NB4 (cell line): Measurements from ENCODE around the gene SLC9A8.

ENCODE experiments used
- POLR2A ChIP-seq: IDR thresholded peaks from 2 replicates; pipeline ENCODE4 v1.6.1; 2011; ENCODE audit warnings: mild to moderate bottlenecking; ENCODE audit not compliant: insufficient read length; ENCODE audit errors: extremely low read depth
- TF ChIP-seq, protein P1 (sequence below): IDR thresholded peaks from 2 replicates; pipeline ENCODE4 v1.6.1; 2011; ENCODE audit warnings: low read depth, low read length
- TF ChIP-seq, protein P2 (sequence below): IDR thresholded peaks from one replicate; pipeline ENCODE4 v1.5.1; 2012; ENCODE audit warnings: low read depth, low read length

DNA sequence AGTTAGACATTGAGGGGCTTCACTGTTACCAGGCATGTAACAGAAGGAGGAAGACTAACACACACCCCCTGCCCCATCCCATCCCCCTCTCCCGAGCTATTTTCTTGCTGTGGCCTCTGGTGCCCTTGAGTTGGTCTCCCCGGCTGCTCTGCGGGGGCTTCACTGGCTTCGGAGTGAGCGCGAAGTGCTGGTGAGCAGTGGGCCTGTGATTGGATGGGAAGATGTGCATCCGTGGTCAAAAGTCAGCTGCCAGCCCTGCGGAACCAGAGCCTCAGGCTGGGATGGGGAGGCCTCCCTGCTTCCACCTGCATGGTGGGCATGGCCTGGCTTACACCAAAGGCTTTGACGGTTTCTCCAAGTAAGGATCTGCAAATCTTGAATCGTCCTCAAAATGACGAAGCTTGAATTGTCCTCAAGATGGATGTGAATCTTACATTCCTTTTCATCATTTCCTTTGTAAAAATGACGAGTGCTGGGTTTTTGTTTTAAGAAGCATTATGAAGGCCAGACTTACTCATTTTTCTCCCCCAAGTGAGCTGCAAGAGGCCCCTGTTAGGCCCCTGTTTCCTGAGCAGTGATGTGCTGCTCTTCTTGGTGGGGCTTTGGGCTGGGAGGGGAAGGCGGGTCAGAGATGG is 79.0 kb downstream of the SLC9A8 start:
- TF ChIP-seq, protein P1, sequence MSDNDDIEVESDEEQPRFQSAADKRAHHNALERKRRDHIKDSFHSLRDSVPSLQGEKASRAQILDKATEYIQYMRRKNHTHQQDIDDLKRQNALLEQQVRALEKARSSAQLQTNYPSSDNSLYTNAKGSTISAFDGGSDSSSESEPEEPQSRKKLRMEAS: no peak
- TF ChIP-seq, protein P2, sequence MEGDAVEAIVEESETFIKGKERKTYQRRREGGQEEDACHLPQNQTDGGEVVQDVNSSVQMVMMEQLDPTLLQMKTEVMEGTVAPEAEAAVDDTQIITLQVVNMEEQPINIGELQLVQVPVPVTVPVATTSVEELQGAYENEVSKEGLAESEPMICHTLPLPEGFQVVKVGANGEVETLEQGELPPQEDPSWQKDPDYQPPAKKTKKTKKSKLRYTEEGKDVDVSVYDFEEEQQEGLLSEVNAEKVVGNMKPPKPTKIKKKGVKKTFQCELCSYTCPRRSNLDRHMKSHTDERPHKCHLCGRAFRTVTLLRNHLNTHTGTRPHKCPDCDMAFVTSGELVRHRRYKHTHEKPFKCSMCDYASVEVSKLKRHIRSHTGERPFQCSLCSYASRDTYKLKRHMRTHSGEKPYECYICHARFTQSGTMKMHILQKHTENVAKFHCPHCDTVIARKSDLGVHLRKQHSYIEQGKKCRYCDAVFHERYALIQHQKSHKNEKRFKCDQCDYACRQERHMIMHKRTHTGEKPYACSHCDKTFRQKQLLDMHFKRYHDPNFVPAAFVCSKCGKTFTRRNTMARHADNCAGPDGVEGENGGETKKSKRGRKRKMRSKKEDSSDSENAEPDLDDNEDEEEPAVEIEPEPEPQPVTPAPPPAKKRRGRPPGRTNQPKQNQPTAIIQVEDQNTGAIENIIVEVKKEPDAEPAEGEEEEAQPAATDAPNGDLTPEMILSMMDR: no peak
- no peak for TF ChIP-seq POLR2A
